K562 (cell line): Measurements from ENCODE around the gene DCLK3. TPM values are rescaled to one million over a fixed set of nuclear protein-coding genes. Genes with fewer than 3 reads are reported as not detected.

Experiments used
- FOSL1 ChIP-seq: fragments of 200-800 bp; sonication (Bioruptor generic); conservative IDR thresholded peaks from 2 replicates; pipeline ENCODE4 v1.6.1; 2016; ENCODE audit warnings: missing genetic modification characterization, missing compliant biosample characterization
- FOXK1 ChIP-seq: sonication (generic); formaldehyde crosslinking; IDR thresholded peaks from 2 replicates; pipeline ENCODE4 v1.8.0; 2022; ENCODE audit warnings: missing genetic modification reagents, mild to moderate bottlenecking, borderline replicate concordance
- MAFK ChIP-seq: IDR thresholded peaks from 2 replicates; pipeline ENCODE4 v1.6.1; 2011; ENCODE audit warnings: low read length, improper control_type of control experiment
- MECOM ChIP-seq: fragments of 250-450 bp; sonication (Bioruptor Pico); IDR thresholded peaks from 2 replicates; pipeline ENCODE4 v1.8.0; 2022; ENCODE audit warnings: inconsistent platforms
- RAD21 ChIP-seq, 2 experiments: fragments of 250-450 bp in 1 of 2; fragments of 450-650 bp in 1 of 2; sonication (Bioruptor Pico) in 1 of 2; formaldehyde crosslinking in 1 of 2; IDR thresholded peaks in 1 of 2; conservative IDR thresholded peaks in 1 of 2; 2 replicates each; pipeline versions ENCODE4 v1.4.0 to v1.8.0; 2020 to 2022; ENCODE audit warnings: mild to moderate bottlenecking in 2 of 2, moderate library complexity in 1 of 2
- SAFB ChIP-seq: fragments of 200-400 bp; formaldehyde crosslinking; IDR thresholded peaks from 2 replicates; pipeline ENCODE4 v1.6.1; 2017; ENCODE audit warnings: low read depth, low read length, borderline replicate concordance
- SMC3 ChIP-seq: conservative IDR thresholded peaks from 2 replicates; pipeline ENCODE4 v1.6.1; 2011; ENCODE audit warnings: low read depth, low read length, improper control_type of control experiment; ENCODE audit not compliant: insufficient read depth
- SP2 ChIP-seq: IDR thresholded peaks from 2 replicates; pipeline ENCODE4 v1.6.1; 2011; ENCODE audit warnings: mild to moderate bottlenecking, low read depth, low read length, moderate library complexity; ENCODE audit not compliant: poor library complexity, severe bottlenecking; ENCODE audit errors: extremely low read depth
- ZNF175 ChIP-seq: fragments of 200-800 bp; sonication (Bioruptor generic); IDR thresholded peaks from 2 replicates; pipeline ENCODE4 v1.6.1; 2016; ENCODE audit warnings: low read depth, mild to moderate bottlenecking, missing genetic modification characterization, missing compliant biosample characterization
- ZNF24 ChIP-seq: fragments of 450-650 bp; IDR thresholded peaks from 2 replicates; pipeline ENCODE4 v1.6.1; 2016
- polyA plus RNA-seq, 8 experiments: library from polyadenylated mRNA; depleted of rRNA in 4 of 8; stranded (reverse) in 5 of 8; unstranded in 3 of 8; fragments of >200 nt; fragmentation: Nextera tagmentation in 2 of 8; fragmentation: Illumina TruSeq in 1 of 8; extraction: Ambion mirVana in 2 of 8; extraction: Trizol in 1 of 8; gene quantifications; 2 replicates each; pipeline versions ENCODE4 v1.2.1 to v1.2.3, GENCODE V29; 2011 to 2014; ENCODE audit warnings: inconsistent platforms in 1 of 8, missing spikeins in 1 of 8
- total RNA-seq, 7 experiments: library from RNA; depleted of rRNA in 6 of 7; stranded (reverse); fragments of >200 nt in 6 of 7; fragmentation: Illumina TruSeq in 2 of 7; extraction: Trizol in 2 of 7; gene quantifications; 2 replicates each; pipeline versions ENCODE4 v1.2.1 to v1.2.3, GENCODE V29; 2011 to 2021; ENCODE audit warnings: low replicate concordance in 1 of 7
- TF ChIP-seq, protein P1 (sequence below): fragments of 450-650 bp; formaldehyde crosslinking; IDR thresholded peaks from 2 replicates; pipeline ENCODE4 v1.4.0; 2020; ENCODE audit warnings: mild to moderate bottlenecking, moderate library complexity
- TF ChIP-seq, protein P2 (sequence below): fragments of 450-650 bp; IDR thresholded peaks from 2 replicates; pipeline ENCODE4 v1.6.1; 2016
- TF ChIP-seq, protein P3 (sequence below), 2 experiments: IDR thresholded peaks in 1 of 2; conservative IDR thresholded peaks in 1 of 2; 2 replicates each; pipeline ENCODE4 v1.6.1; 2016; ENCODE audit warnings: low read depth in 2 of 2, mild to moderate bottlenecking in 1 of 2, missing compliant biosample characterization in 1 of 2, missing genetic modification characterization in 1 of 2, moderate library complexity in 1 of 2

DCLK3 gene
- total and polyA plus RNA-seq, 9 of the 15 experiments (the other 6 are each of a cell fraction or from before 2014, with no cell fraction given) = not detected

DNA sequence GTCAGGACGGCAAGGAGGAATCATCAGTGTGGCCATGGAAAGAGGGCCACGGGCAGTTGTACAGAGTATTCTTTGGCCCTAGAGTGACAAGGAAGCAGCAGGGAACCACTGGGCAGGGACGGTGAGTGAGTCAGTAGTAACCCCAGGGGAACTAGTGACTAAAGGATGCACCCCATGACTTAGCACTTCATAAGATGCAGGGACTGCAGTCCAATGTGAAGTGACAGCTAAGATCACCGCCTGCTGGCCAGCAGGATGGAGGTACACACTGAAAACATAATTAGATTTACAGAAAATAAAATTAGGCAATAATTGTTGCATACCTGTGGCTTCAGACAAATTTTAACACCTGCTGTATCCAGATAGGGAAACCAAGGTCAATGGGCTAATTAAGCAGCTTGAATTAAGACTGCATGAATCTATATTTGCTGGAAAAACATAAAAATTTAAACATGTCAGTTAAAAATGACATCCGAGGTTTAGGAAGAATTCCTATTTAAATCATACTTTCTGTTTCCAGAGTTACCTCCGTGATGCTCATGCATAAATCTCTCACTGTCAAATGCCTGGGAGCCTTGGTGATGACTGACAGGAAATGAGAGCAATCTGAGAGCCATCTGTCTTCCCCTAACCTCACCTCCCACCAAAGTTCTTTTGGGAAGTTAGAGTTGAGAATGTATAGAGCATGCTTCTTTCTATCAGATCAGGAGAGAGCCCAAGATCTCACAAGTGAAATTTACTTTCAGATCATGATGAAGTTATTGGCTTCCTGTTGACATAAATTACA, 56.5 kb downstream of the DCLK3 start (continued):
- TF ChIP-seq, protein P1, sequence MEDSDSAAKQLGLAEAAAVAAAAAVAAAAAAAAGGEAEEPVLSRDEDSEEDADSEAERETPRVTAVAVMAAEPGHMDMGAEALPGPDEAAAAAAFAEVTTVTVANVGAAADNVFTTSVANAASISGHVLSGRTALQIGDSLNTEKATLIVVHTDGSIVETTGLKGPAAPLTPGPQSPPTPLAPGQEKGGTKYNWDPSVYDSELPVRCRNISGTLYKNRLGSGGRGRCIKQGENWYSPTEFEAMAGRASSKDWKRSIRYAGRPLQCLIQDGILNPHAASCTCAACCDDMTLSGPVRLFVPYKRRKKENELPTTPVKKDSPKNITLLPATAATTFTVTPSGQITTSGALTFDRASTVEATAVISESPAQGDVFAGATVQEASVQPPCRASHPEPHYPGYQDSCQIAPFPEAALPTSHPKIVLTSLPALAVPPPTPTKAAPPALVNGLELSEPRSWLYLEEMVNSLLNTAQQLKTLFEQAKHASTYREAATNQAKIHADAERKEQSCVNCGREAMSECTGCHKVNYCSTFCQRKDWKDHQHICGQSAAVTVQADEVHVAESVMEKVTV (CRISPR knock-in tag) = peak; percentile 15; the same call in 1 of the 2 replicates
- TF ChIP-seq SMC3 = 0 out of 2 replicates have a peak, but pooled peaks have one; percentile 25
- TF ChIP-seq FOSL1 (tag) = peak; percentile 92
- TF ChIP-seq RAD21 (CRISPR knock-in tag; conservative IDR thresholded peaks at IDR 0.05 in 1 of 2, IDR thresholded peaks at IDR 0.05 in 1 of 2) = peak; percentile 52 to 61
- no peak for TF ChIP-seq SAFB
- TF ChIP-seq MECOM (CRISPR knock-in tag) = peak; percentile 70; the same call in 1 of the 2 replicates
- TF ChIP-seq, protein P2, sequence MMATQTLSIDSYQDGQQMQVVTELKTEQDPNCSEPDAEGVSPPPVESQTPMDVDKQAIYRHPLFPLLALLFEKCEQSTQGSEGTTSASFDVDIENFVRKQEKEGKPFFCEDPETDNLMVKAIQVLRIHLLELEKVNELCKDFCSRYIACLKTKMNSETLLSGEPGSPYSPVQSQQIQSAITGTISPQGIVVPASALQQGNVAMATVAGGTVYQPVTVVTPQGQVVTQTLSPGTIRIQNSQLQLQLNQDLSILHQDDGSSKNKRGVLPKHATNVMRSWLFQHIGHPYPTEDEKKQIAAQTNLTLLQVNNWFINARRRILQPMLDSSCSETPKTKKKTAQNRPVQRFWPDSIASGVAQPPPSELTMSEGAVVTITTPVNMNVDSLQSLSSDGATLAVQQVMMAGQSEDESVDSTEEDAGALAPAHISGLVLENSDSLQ = peak; percentile 54
- TF ChIP-seq, protein P3, sequence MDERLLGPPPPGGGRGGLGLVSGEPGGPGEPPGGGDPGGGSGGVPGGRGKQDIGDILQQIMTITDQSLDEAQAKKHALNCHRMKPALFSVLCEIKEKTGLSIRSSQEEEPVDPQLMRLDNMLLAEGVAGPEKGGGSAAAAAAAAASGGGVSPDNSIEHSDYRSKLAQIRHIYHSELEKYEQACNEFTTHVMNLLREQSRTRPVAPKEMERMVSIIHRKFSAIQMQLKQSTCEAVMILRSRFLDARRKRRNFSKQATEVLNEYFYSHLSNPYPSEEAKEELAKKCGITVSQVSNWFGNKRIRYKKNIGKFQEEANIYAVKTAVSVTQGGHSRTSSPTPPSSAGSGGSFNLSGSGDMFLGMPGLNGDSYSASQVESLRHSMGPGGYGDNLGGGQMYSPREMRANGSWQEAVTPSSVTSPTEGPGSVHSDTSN (CRISPR knock-in tag; IDR thresholded peaks at IDR 0.05; ENCODE audit: low read depth) = no peak
- TF ChIP-seq, protein P3 (tag; conservative IDR thresholded peaks at IDR 0.05; ENCODE audit: low read depth) = 0 out of 2 replicates have a peak, but pooled peaks have one; percentile 4
- TF ChIP-seq ZNF175 = no peak
- no peak for TF ChIP-seq SP2
- no peak for TF ChIP-seq FOXK1 (CRISPR knock-in tag)
- TF ChIP-seq MAFK = peak; percentile 72; the same call in 1 of the 2 replicates
- TF ChIP-seq ZNF24 = peak; percentile 21; the same call in 1 of the 2 replicates
